ENCODE results near the gene ACCSL.

Gene ACCSL

GRCh38 chr11:44016546-44017442, 31.0 kb upstream of the ACCSL start:
- no peaks in the 10 kb centered on the region for H3K36me3 ChIP-seq (ENCODE audit: low read depth)
- DNase-seq (ENCODE audit: low spot score) (peak; percentile 22), ATAC-seq (ENCODE audit: low read depth) (no peak)
- no peaks in the 10 kb centered on the region for H3K4me1 ChIP-seq (ENCODE audit: insufficient read depth, poor library complexity, severe bottlenecking)
- H3K9me3 ChIP-seq (ENCODE audit: severe bottlenecking) = no peaks in the 10 kb centered on the region
- H3K4me3 ChIP-seq (ENCODE audit: severe bottlenecking) = no peak overlapping the region
- TF ChIP-seq CTCF (IDR thresholded peaks at IDR 0.05; ENCODE audit: poor library complexity, severe bottlenecking) = no peak
- peaks cover 4% of the 10 kb centered on the region for H3K27me3 ChIP-seq (ENCODE audit: insufficient read depth, poor library complexity, severe bottlenecking)
- H3K27ac ChIP-seq (ENCODE audit: poor library complexity, severe bottlenecking) = no peak overlapping the region

GRCh38 chr11:44017443-44018126, 30.2 kb upstream of the ACCSL start:
- Histone ChIP-seq H3K9me3 (ENCODE audit: severe bottlenecking) (no peaks in the 10 kb centered on the region), H3K36me3 (ENCODE audit: low read depth) (no peaks in the 10 kb centered on the region), H3K27ac (ENCODE audit: poor library complexity, severe bottlenecking) (no peak overlapping the region), H3K4me1 (ENCODE audit: insufficient read depth, poor library complexity, severe bottlenecking) (no peaks in the 10 kb centered on the region), H3K4me3 (ENCODE audit: severe bottlenecking) (no peak overlapping the region), H3K27me3 (ENCODE audit: insufficient read depth, poor library complexity, severe bottlenecking) (peaks cover 4% of the 10 kb centered on the region)
- TF ChIP-seq CTCF (IDR thresholded peaks at IDR 0.05; ENCODE audit: poor library complexity, severe bottlenecking) = no peak
- ATAC-seq (ENCODE audit: low read depth) = no peak
- DNase-seq (ENCODE audit: low spot score) = no peak

- DNase-seq (ENCODE audit: low spot score) (no peak), ATAC-seq (ENCODE audit: low read depth) (0 out of 3 replicates have a peak, but pooled peaks have one; percentile 19)
- Histone ChIP-seq H3K27ac (ENCODE audit: poor library complexity, severe bottlenecking) (no peak overlapping the region), H3K36me3 (ENCODE audit: low read depth) (no peaks in the 10 kb centered on the region), H3K27me3 (ENCODE audit: insufficient read depth, poor library complexity, severe bottlenecking) (peaks cover 4% of the 10 kb centered on the region), H3K9me3 (ENCODE audit: severe bottlenecking) (no peaks in the 10 kb centered on the region), H3K4me3 (ENCODE audit: severe bottlenecking) (no peak overlapping the region), H3K4me1 (ENCODE audit: insufficient read depth, poor library complexity, severe bottlenecking) (no peaks in the 10 kb centered on the region)
- no peak for TF ChIP-seq CTCF (IDR thresholded peaks at IDR 0.05; ENCODE audit: poor library complexity, severe bottlenecking)
These were observed 29.7 kb upstream of the ACCSL start for GRCh38 chr11:44018127-44018521.

- no peak for TF ChIP-seq CTCF (IDR thresholded peaks at IDR 0.05; ENCODE audit: poor library complexity, severe bottlenecking)
These were observed 29.0 kb upstream of the ACCSL start for GRCh38 chr11:44018829-44019228.

More at GRCh38 chr11:44018829-44019228, 29.0 kb upstream of the ACCSL start:
- H3K4me3 ChIP-seq (ENCODE audit: severe bottlenecking) = no peak overlapping the region
- H3K9me3 ChIP-seq (ENCODE audit: severe bottlenecking) = no peaks in the 10 kb centered on the region
- no peaks in the 10 kb centered on the region for H3K36me3 ChIP-seq (ENCODE audit: low read depth)
- no peak for DNase-seq (ENCODE audit: low spot score)
- no peak for ATAC-seq (ENCODE audit: low read depth)
- H3K27ac ChIP-seq (ENCODE audit: poor library complexity, severe bottlenecking) = no peak overlapping the region
- peaks cover 4% of the 10 kb centered on the region for H3K27me3 ChIP-seq (ENCODE audit: insufficient read depth, poor library complexity, severe bottlenecking)
- H3K4me1 ChIP-seq (ENCODE audit: insufficient read depth, poor library complexity, severe bottlenecking) = no peaks in the 10 kb centered on the region

Measured in RWPE2 (cell line).